Gastroesophageal sphincter (tissue), 3 donors: Measurements from ENCODE around the gene HBG1.

Experiments
- CTCF ChIP-seq, 4 experiments: fragments of 200-600 bp in 2 of 4; fragments of 450-650 bp in 2 of 4; sonication (generic) in 1 of 4; IDR thresholded peaks; one replicate each; pipeline ENCODE4 v1.5.1; 2017 to 2019; ENCODE audit warnings: antibody characterized with exemption in 4 of 4, mild to moderate bottlenecking in 2 of 4, moderate library complexity in 2 of 4
- EP300 ChIP-seq: sonication (generic); formaldehyde crosslinking; IDR thresholded peaks from one replicate; pipeline ENCODE4 v1.6.1; 2017; ENCODE audit warnings: antibody characterized with exemption, mild to moderate bottlenecking
- POLR2A ChIP-seq, 2 donors: fragments of 450-650 bp; IDR thresholded peaks; one replicate each; pipeline ENCODE4 v1.6.1; 2017; ENCODE audit warnings: antibody characterized with exemption in 2 of 2, mild to moderate bottlenecking in 2 of 2, moderate library complexity in 1 of 2
- POLR2AphosphoS5 ChIP-seq: sonication (generic); formaldehyde crosslinking; IDR thresholded peaks from one replicate; pipeline ENCODE4 v1.6.1; 2017; ENCODE audit warnings: antibody characterized with exemption

- TF ChIP-seq CTCF (IDR thresholded peaks at IDR 0.05): no peak
- TF ChIP-seq POLR2A (IDR thresholded peaks at IDR 0.05): no peak
- no peak for TF ChIP-seq EP300
- TF ChIP-seq POLR2AphosphoS5: no peak
Measured at GRCh38 chr11:5229796-5230195, 19.9 kb downstream of the HBG1 start.
